ENCODE data around the gene FRMPD2.

Gene FRMPD2

DNA sequence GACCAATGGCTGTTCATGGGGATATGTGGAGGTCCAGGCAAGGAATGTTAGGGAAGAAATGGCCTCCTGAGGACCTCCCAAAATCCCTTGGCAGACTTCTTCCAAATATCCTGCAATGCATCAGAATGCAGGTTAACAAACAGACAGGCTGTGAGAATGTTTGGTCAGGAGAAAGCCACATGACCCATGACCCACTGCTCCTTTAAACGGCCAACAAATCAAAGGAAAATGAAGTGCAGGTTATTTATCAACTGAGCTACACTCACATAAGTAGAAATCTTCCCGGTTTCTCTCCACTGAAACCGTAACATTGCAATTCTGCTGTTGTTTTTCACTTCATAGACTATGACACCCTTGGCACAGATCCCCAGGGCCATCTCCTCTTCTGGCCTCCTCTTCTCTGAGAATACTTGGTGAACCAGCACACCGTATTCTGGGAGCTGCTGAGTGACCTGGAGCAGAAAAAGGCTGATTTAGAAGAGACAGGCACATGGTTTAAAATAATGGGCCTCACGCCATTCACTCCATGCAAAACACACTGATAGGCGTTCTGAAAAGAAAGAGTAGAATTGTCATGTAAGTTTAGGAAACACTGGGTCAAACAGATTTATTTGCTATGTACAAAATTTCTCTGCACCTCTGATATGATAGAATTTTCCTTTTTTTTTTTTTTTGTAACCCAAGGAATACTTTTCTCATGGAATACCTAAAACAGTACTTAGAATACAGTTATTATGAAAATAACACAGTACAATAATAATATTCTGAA is 67.8 kb downstream of the FRMPD2 start:
- Histone ChIP-seq H3K27ac (ENCODE audit: insufficient read depth, low read depth, low read length, poor library complexity, severe bottlenecking) (no peak overlapping the region), H3K4me3 (ENCODE audit: insufficient read depth, low read depth, low read length) (no peak overlapping the region), H3K9me3 (ENCODE audit: control insufficient read depth, low read length) (no peaks in the 10 kb centered on the region), H3K36me3 (ENCODE audit: control insufficient read depth, insufficient read depth, low read length) (no peaks in the 10 kb centered on the region), H3K4me1 (ENCODE audit: control insufficient read depth, insufficient read depth, low read length) (no peaks in the 10 kb centered on the region), H3K27me3 (ENCODE audit: control insufficient read depth, insufficient read depth, low read length, poor library complexity, severe bottlenecking) (no peaks in the 10 kb centered on the region)
- WGBS, 2 experiments: 86 to 92% methylated on average over 5 to 6 of the region's 6 CpGs

DNA sequence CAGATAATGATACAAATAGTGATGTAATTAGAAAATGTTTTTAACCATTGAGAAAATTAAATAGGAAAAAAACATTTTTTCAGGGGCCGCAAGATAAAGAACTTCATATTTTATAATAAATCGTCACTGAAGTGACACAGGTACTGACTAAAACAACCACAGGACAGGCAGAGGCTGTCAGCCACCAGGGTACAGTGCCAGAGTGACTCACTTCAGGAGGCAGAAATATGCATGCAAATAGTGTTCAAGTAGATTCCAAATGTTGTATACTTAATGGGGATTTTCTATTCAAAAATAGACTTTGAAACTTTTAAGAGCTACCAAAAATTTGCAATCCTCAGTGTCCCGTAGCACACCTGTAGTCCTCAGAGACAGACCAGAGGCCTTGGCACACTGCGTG is 68.6 kb downstream of the FRMPD2 start:
- 96 to 99% methylated on average over 4 of the region's 4 CpGs for WGBS, 2 experiments
- H3K27me3 ChIP-seq (ENCODE audit: control insufficient read depth, insufficient read depth, low read length, poor library complexity, severe bottlenecking): no peaks in the 10 kb centered on the region

GRCh38 chr10:48199580-48200377 is 74.7 kb downstream of the FRMPD2 start:
- Histone ChIP-seq H3K27me3 (ENCODE audit: control insufficient read depth, insufficient read depth, low read length, poor library complexity, severe bottlenecking) (no peaks in the 10 kb centered on the region), H3K36me3 (ENCODE audit: control insufficient read depth, insufficient read depth, low read length) (no peaks in the 10 kb centered on the region), H3K9me3 (ENCODE audit: control insufficient read depth, low read length) (no peaks in the 10 kb centered on the region), H3K4me3 (ENCODE audit: insufficient read depth, low read depth, low read length) (no peak overlapping the region), H3K4me1 (ENCODE audit: control insufficient read depth, insufficient read depth, low read length) (no peaks in the 10 kb centered on the region), H3K27ac (ENCODE audit: insufficient read depth, low read depth, low read length, poor library complexity, severe bottlenecking) (no peak overlapping the region)
- WGBS, 2 experiments: 88 to 91% methylated on average over 9 of the region's 9 CpGs

More for the DNA sequence above, 68.6 kb downstream of the FRMPD2 start:
- Histone ChIP-seq H3K27ac (ENCODE audit: insufficient read depth, low read depth, low read length, poor library complexity, severe bottlenecking) (no peak overlapping the region), H3K36me3 (ENCODE audit: control insufficient read depth, insufficient read depth, low read length) (no peaks in the 10 kb centered on the region), H3K4me1 (ENCODE audit: control insufficient read depth, insufficient read depth, low read length) (no peaks in the 10 kb centered on the region), H3K4me3 (ENCODE audit: insufficient read depth, low read depth, low read length) (no peak overlapping the region), H3K9me3 (ENCODE audit: control insufficient read depth, low read length) (no peaks in the 10 kb centered on the region)

GRCh38 chr10:48197236-48197899 is 77.1 kb downstream of the FRMPD2 start:
- 90 to 93% methylated on average over 6 of the region's 6 CpGs for WGBS, 2 experiments
- H3K9me3 ChIP-seq (ENCODE audit: control insufficient read depth, low read length): no peaks in the 10 kb centered on the region
- no peak overlapping the region for H3K4me3 ChIP-seq (ENCODE audit: insufficient read depth, low read depth, low read length)

GRCh38 chr10:48195803-48196202 is 78.7 kb downstream of the FRMPD2 start:
- no peak overlapping the region for H3K27ac ChIP-seq (ENCODE audit: insufficient read depth, low read depth, low read length, poor library complexity, severe bottlenecking)
- no peaks in the 10 kb centered on the region for H3K27me3 ChIP-seq (ENCODE audit: control insufficient read depth, insufficient read depth, low read length, poor library complexity, severe bottlenecking)
- no peak overlapping the region for H3K4me3 ChIP-seq (ENCODE audit: insufficient read depth, low read depth, low read length)
- no peaks in the 10 kb centered on the region for H3K36me3 ChIP-seq (ENCODE audit: control insufficient read depth, insufficient read depth, low read length)
- 82 to 85% methylated on average over 2 of the region's 2 CpGs for WGBS, 2 experiments
- H3K9me3 ChIP-seq (ENCODE audit: control insufficient read depth, low read length): no peaks in the 10 kb centered on the region
- no peaks in the 10 kb centered on the region for H3K4me1 ChIP-seq (ENCODE audit: control insufficient read depth, insufficient read depth, low read length)

More at GRCh38 chr10:48197236-48197899, 77.1 kb downstream of the FRMPD2 start:
- H3K36me3 ChIP-seq (ENCODE audit: control insufficient read depth, insufficient read depth, low read length): no peaks in the 10 kb centered on the region
- no peaks in the 10 kb centered on the region for H3K4me1 ChIP-seq (ENCODE audit: control insufficient read depth, insufficient read depth, low read length)
- no peak overlapping the region for H3K27ac ChIP-seq (ENCODE audit: insufficient read depth, low read depth, low read length, poor library complexity, severe bottlenecking)
- no peaks in the 10 kb centered on the region for H3K27me3 ChIP-seq (ENCODE audit: control insufficient read depth, insufficient read depth, low read length, poor library complexity, severe bottlenecking)

GRCh38 chr10:48194830-48195229 is 79.7 kb downstream of the FRMPD2 start:
- no peaks in the 10 kb centered on the region for H3K4me1 ChIP-seq (ENCODE audit: control insufficient read depth, insufficient read depth, low read length)
- H3K27ac ChIP-seq (ENCODE audit: insufficient read depth, low read depth, low read length, poor library complexity, severe bottlenecking): no peak overlapping the region
- no peaks in the 10 kb centered on the region for H3K36me3 ChIP-seq (ENCODE audit: control insufficient read depth, insufficient read depth, low read length)
- H3K4me3 ChIP-seq (ENCODE audit: insufficient read depth, low read depth, low read length): no peak overlapping the region
- no peaks in the 10 kb centered on the region for H3K9me3 ChIP-seq (ENCODE audit: control insufficient read depth, low read length)
- WGBS, 2 experiments: 87 to 93% methylated on average over 1 of the region's 1 CpG
- no peaks in the 10 kb centered on the region for H3K27me3 ChIP-seq (ENCODE audit: control insufficient read depth, insufficient read depth, low read length, poor library complexity, severe bottlenecking)

DNA sequence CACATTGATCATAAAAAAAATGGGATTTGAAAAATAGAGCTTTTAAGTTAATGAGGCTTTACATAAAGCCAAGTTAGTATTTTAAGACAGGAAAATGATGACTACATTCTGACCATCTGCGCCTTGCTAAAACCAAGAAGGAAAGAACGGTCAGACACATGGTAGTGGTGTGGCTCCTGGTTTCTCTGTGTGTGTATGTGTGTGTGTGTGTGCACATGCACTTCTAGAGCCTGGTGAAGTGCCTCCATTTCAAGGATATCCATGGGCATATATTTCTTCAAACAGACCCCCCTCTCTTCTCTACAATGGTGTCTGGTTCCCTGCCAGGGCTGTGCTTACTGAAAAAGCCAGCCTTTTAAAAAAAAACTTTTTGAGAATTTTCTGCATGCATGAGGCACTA is 80.9 kb downstream of the FRMPD2 start:
- Histone ChIP-seq H3K27ac (ENCODE audit: insufficient read depth, low read depth, low read length, poor library complexity, severe bottlenecking) (no peak overlapping the region), H3K36me3 (ENCODE audit: control insufficient read depth, insufficient read depth, low read length) (no peaks in the 10 kb centered on the region), H3K27me3 (ENCODE audit: control insufficient read depth, insufficient read depth, low read length, poor library complexity, severe bottlenecking) (no peaks in the 10 kb centered on the region), H3K9me3 (ENCODE audit: control insufficient read depth, low read length) (no peaks in the 10 kb centered on the region), H3K4me3 (ENCODE audit: insufficient read depth, low read depth, low read length) (no peak overlapping the region), H3K4me1 (ENCODE audit: control insufficient read depth, insufficient read depth, low read length) (no peaks in the 10 kb centered on the region)
- 90 to 97% methylated on average over 2 of the region's 2 CpGs for WGBS, 2 experiments

DNA sequence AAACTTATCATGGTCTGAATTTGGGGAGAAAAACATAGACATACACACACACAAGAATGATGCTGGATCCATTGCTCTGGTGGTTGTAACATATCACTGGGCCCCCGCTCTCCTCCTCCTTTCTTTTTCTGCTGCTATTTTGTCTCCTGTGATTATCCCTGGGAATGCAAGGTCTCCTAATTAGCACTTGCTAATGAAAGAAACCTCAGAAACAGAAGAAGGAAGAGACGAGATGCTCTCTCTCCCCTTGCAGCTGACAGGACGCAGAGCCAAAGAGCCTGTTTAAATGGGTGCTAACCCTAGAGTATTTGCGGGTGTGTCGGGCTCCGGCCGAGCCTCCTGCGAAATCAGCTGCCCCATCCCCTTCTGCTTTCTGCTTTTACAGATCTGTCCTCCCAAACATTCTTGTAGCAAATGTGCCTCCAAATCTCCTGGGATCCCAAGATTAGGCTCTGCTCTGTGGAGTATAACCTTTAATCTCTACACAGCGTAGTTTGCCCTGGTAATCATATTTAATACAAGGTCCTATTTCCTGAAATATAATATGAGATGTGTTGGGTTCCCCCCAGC is 81.5 kb downstream of the FRMPD2 start:
- H3K27me3 ChIP-seq (ENCODE audit: control insufficient read depth, insufficient read depth, low read length, poor library complexity, severe bottlenecking): no peaks in the 10 kb centered on the region
- H3K36me3 ChIP-seq (ENCODE audit: control insufficient read depth, insufficient read depth, low read length): no peaks in the 10 kb centered on the region
- no peaks in the 10 kb centered on the region for H3K4me1 ChIP-seq (ENCODE audit: control insufficient read depth, insufficient read depth, low read length)
- 63 to 67% methylated on average over 8 of the region's 9 CpGs for WGBS, 2 experiments
- no peaks in the 10 kb centered on the region for H3K9me3 ChIP-seq (ENCODE audit: control insufficient read depth, low read length)
- no peak overlapping the region for H3K27ac ChIP-seq (ENCODE audit: insufficient read depth, low read depth, low read length, poor library complexity, severe bottlenecking)
- no peak overlapping the region for H3K4me3 ChIP-seq (ENCODE audit: insufficient read depth, low read depth, low read length)

- no peak overlapping the region for H3K4me3 ChIP-seq (ENCODE audit: insufficient read depth, low read depth, low read length)
- H3K9me3 ChIP-seq (ENCODE audit: control insufficient read depth, low read length): no peaks in the 10 kb centered on the region
- H3K36me3 ChIP-seq (ENCODE audit: control insufficient read depth, insufficient read depth, low read length): no peaks in the 10 kb centered on the region
- H3K27me3 ChIP-seq (ENCODE audit: control insufficient read depth, insufficient read depth, low read length, poor library complexity, severe bottlenecking): no peaks in the 10 kb centered on the region
- no peaks in the 10 kb centered on the region for H3K4me1 ChIP-seq (ENCODE audit: control insufficient read depth, insufficient read depth, low read length)
- no peak overlapping the region for H3K27ac ChIP-seq (ENCODE audit: insufficient read depth, low read depth, low read length, poor library complexity, severe bottlenecking)
- 89% methylated on average over 10 of the region's 10 CpGs for WGBS, 2 experiments
Measured at GRCh38 chr10:48187713-48188485, 86.6 kb downstream of the FRMPD2 start.

Data from ectodermal cell (in vitro differentiated cells).